Endothelial cell of umbilical vein (primary cell): ENCODE measurements around the gene TXNDC15. TPM values are rescaled to one million over a fixed set of nuclear protein-coding genes. Genes with fewer than 3 reads are reported as not detected.

Experiments used
- BruUV-seq: library from RNA; stranded (reverse); fragments of 400-500 nt; replicated peaks from 2 replicates; lab custom pipeline; 2021; lab: Mats Ljungman, UMichigan
- CTCF ChIA-PET: fragments of 300-600, 350-600 bp; sonication (Branson Sonifier 250); formaldehyde crosslinking; loops from one replicate; lab custom pipeline; 2021; ENCODE audit warnings: antibody characterized with exemption, inconsistent platforms; lab: Charles Lee
- POLR2A ChIA-PET: fragments of 300-600, 350-600 bp; sonication (Branson Sonifier 250); formaldehyde crosslinking; loops from one replicate; lab custom pipeline; 2021; ENCODE audit warnings: antibody characterized with exemption, inconsistent platforms; lab: Charles Lee
- DNase-seq: peaks from one replicate; pipeline ENCODE4 v3.0.0-alpha.2; 2011; ENCODE audit warnings: low read depth, low spot score
- FAIRE-seq: peaks from 2 replicates; lab custom pipeline; 2011; peaks lifted over from hg19 to GRCh38; lab: Jason Lieb, UNC
- H2AFZ ChIP-seq: 2 replicates; pipeline ENCODE4 v1.6.0; 2012; ENCODE audit warnings: low read depth, low read length, control low read depth, inconsistent platforms
- H3K27ac ChIP-seq: 2 replicates; pipeline ENCODE4 v1.5.1; 2011; ENCODE audit warnings: low read depth, mild to moderate bottlenecking, control low read depth, low read length, moderate library complexity; ENCODE audit not compliant: insufficient read depth
- H3K27me3 ChIP-seq, 2 experiments: 2 replicates each; pipeline versions ENCODE4 v1.6.0 to v1.6.1; 2011; ENCODE audit warnings: low read length in 2 of 2, mixed read lengths in 1 of 2; ENCODE audit not compliant: control insufficient read depth in 2 of 2, insufficient read depth in 2 of 2
- H3K36me3 ChIP-seq, 2 experiments: 2 replicates in 1 of 2; 3 replicates in 1 of 2; pipeline ENCODE4 v1.5.1; 2011; ENCODE audit warnings: low read length in 2 of 2, mild to moderate bottlenecking in 1 of 2, moderate library complexity in 1 of 2; ENCODE audit not compliant: control insufficient read depth in 2 of 2, insufficient read depth in 2 of 2; ENCODE audit errors: extremely low read depth in 1 of 2
- H3K4me1 ChIP-seq: 3 replicates; pipeline ENCODE4 v1.5.1; 2011; ENCODE audit warnings: mild to moderate bottlenecking, low read length; ENCODE audit not compliant: control insufficient read depth, insufficient read depth; ENCODE audit errors: extremely low read depth
- H3K4me2 ChIP-seq: 2 replicates; pipeline ENCODE4 v1.6.1; 2011; ENCODE audit warnings: low read length, control low read depth, mixed read lengths; ENCODE audit not compliant: insufficient read depth
- H3K4me3 ChIP-seq, 3 experiments: fragments of 200-600 bp in 1 of 3; sonication (generic), shearing (Covaris generic) in 1 of 3; replicated peaks in 1 of 3; 2 replicates each; pipeline ENCODE4 v1.5.1; 2011 to 2016; ENCODE audit warnings: control low read depth in 3 of 3, low read length in 3 of 3, mild to moderate bottlenecking in 2 of 3, inconsistent platforms in 1 of 3, low read depth in 1 of 3, moderate library complexity in 1 of 3; ENCODE audit not compliant: insufficient read depth in 1 of 3
- H3K79me2 ChIP-seq: 2 replicates; pipeline ENCODE4 v1.6.0; 2012; ENCODE audit warnings: low read length, inconsistent platforms; ENCODE audit not compliant: control insufficient read depth, insufficient read depth
- H3K9ac ChIP-seq: replicated peaks from 2 replicates; pipeline ENCODE3; 2011; ENCODE audit warnings: low read length, control low read depth; ENCODE audit not compliant: insufficient read depth; ENCODE audit errors: extremely low read depth
- H3K9me1 ChIP-seq: replicated peaks from 3 replicates; pipeline ENCODE4 v1.6.0; 2011; ENCODE audit warnings: mild to moderate bottlenecking, low read length; ENCODE audit not compliant: control insufficient read depth, insufficient read depth; ENCODE audit errors: extremely low read depth
- H3K9me3 ChIP-seq: replicated peaks from 2 replicates; pipeline ENCODE4 v1.5.1; 2012; ENCODE audit warnings: low read length, inconsistent platforms; ENCODE audit not compliant: control insufficient read depth, insufficient read depth
- H4K20me1 ChIP-seq: replicated peaks from 2 replicates; pipeline ENCODE3; 2011; ENCODE audit warnings: mild to moderate bottlenecking, low read length; ENCODE audit not compliant: control insufficient read depth, insufficient read depth; ENCODE audit errors: extremely low read depth
- EZH2 ChIP-seq: IDR thresholded peaks from 2 replicates; pipeline ENCODE4 v1.6.1; 2012; ENCODE audit warnings: borderline replicate concordance, low read depth, mild to moderate bottlenecking, moderate library complexity, low read length, inconsistent platforms; ENCODE audit not compliant: severe bottlenecking
- FOS ChIP-seq: IDR thresholded peaks from 2 replicates; pipeline ENCODE4 v1.6.1; 2011; ENCODE audit warnings: mild to moderate bottlenecking, low read length, moderate library complexity, borderline replicate concordance; ENCODE audit not compliant: insufficient read depth
- GATA2 ChIP-seq: IDR thresholded peaks from 2 replicates; pipeline ENCODE4 v1.7.0; 2011; ENCODE audit warnings: low read depth, mild to moderate bottlenecking, moderate library complexity, mixed read lengths, low read length; ENCODE audit not compliant: insufficient read length, insufficient read depth
- JUN ChIP-seq: IDR thresholded peaks from 2 replicates; pipeline ENCODE4 v1.6.1; 2011; ENCODE audit warnings: borderline replicate concordance, low read depth; ENCODE audit not compliant: insufficient read length, insufficient read depth
- MYC ChIP-seq: IDR thresholded peaks from one replicate; pipeline ENCODE4 v1.6.1; 2011; ENCODE audit warnings: mild to moderate bottlenecking, low read depth, low read length
- POLR2A ChIP-seq: IDR thresholded peaks from 2 replicates; pipeline ENCODE4 v1.6.1; 2012; ENCODE audit warnings: low read depth, mild to moderate bottlenecking, control low read depth, low read length
- POLR2AphosphoS5 ChIP-seq: IDR thresholded peaks from 2 replicates; pipeline ENCODE4 v1.6.1; 2012; ENCODE audit warnings: low read depth, mild to moderate bottlenecking, control low read depth, low read length, moderate library complexity; ENCODE audit not compliant: insufficient read depth
- dilution Hi-C: fragments of 300-500 bp; cut with MboI; formaldehyde crosslinking; loops from one replicate; pipeline ENCODE4 v1.15.0; 2019; ENCODE audit warnings: low sequenced_read_pairs; ENCODE audit not compliant: extremely low pct_ligation_motif_present
- intact Hi-C: fragments of 100-400 bp; cut with micrococcal nuclease; formaldehyde crosslinking; loops from one replicate; pipeline ENCODE4 v1.10.0; 2022
- polyA plus RNA-seq, 4 experiments: library from polyadenylated mRNA; depleted of rRNA in 3 of 4; stranded (reverse) in 3 of 4; unstranded in 1 of 4; fragments of >200 nt; gene quantifications; 2 replicates each; pipeline versions ENCODE4 v1.2.1 to v1.2.3, GENCODE V29; 2011 to 2012; ENCODE audit warnings: missing spikeins in 1 of 4
- total RNA-seq: library from RNA; stranded (reverse); gene quantifications from 2 replicates; pipeline ENCODE4 v1.2.3, GENCODE V29; 2021
- TF ChIP-seq, protein P1 (sequence below), 2 donors: IDR thresholded peaks; 1 replicate in 1 of 2; 2 replicates in 1 of 2; pipeline ENCODE4 v1.5.1; 2011; ENCODE audit warnings: low read length in 2 of 2, mild to moderate bottlenecking in 2 of 2, moderate library complexity in 2 of 2, control low read depth in 1 of 2, inconsistent platforms in 1 of 2, low read depth in 1 of 2; ENCODE audit not compliant: insufficient read depth in 1 of 2; ENCODE audit errors: extremely low read depth in 1 of 2
- TF ChIP-seq, protein P2 (sequence below): IDR thresholded peaks from 2 replicates; pipeline ENCODE4 v1.6.1; 2011; ENCODE audit not compliant: insufficient read depth, insufficient read length

Gene TXNDC15
- total and polyA plus RNA-seq, 2 donors (not counting 3 experiments of a cell fraction or from before 2014, with no cell fraction given) = 57.2 to 68.6 TPM

- no TSS peak for BruUV-seq
- ChIA-PET CTCF (interaction anchor here (1.3 to 2.1 kb wide), 4 partner anchors 16 to 80 kb away, joined by 4 to 9 read pairs (median 6); partner anchors contain the start of gene PCBD2), POLR2A (no interaction called here)
These were observed 49.0 kb upstream of the TXNDC15 start for GRCh38 chr5:134825212-134825611.

More at GRCh38 chr5:134825212-134825611, 49.0 kb upstream of the TXNDC15 start:
- Histone ChIP-seq H4K20me1 (no peaks in the 10 kb centered on the region), H3K9ac (no peak overlapping the region), H2AFZ (no peak overlapping the region), H3K4me1 (peaks cover 3% of the 10 kb centered on the region), H3K4me3 (no peak overlapping the region), H3K27me3 (no peaks in the 10 kb centered on the region), H3K79me2 (peaks cover 1% of the 10 kb centered on the region), H3K36me3 (peaks cover 4 to 14% of the 10 kb centered on the region in 2 experiments), H3K4me2 (no peak overlapping the region), H3K9me1 (no peaks in the 10 kb centered on the region), H3K27ac (no peak overlapping the region), H3K9me3 (no peaks in the 10 kb centered on the region)
- intact Hi-C loops (no loop called here), dilution Hi-C loops (no loop called here)
- DNase-seq (no peak), FAIRE-seq (no peak)
- no peak for TF ChIP-seq EZH2
- no peak for TF ChIP-seq JUN
- TF ChIP-seq MYC = no peak
- no peak for TF ChIP-seq GATA2
- TF ChIP-seq POLR2A = no peak
- TF ChIP-seq FOS = no peak
- TF ChIP-seq, protein P1, sequence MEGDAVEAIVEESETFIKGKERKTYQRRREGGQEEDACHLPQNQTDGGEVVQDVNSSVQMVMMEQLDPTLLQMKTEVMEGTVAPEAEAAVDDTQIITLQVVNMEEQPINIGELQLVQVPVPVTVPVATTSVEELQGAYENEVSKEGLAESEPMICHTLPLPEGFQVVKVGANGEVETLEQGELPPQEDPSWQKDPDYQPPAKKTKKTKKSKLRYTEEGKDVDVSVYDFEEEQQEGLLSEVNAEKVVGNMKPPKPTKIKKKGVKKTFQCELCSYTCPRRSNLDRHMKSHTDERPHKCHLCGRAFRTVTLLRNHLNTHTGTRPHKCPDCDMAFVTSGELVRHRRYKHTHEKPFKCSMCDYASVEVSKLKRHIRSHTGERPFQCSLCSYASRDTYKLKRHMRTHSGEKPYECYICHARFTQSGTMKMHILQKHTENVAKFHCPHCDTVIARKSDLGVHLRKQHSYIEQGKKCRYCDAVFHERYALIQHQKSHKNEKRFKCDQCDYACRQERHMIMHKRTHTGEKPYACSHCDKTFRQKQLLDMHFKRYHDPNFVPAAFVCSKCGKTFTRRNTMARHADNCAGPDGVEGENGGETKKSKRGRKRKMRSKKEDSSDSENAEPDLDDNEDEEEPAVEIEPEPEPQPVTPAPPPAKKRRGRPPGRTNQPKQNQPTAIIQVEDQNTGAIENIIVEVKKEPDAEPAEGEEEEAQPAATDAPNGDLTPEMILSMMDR (IDR thresholded peaks at IDR 0.05; ENCODE audit: extremely low read depth in 1 of 2, insufficient read depth in 1 of 2, low read depth in 1 of 2, low read length in 2 of 2) = no peak
- no peak for TF ChIP-seq POLR2AphosphoS5
- TF ChIP-seq, protein P2, sequence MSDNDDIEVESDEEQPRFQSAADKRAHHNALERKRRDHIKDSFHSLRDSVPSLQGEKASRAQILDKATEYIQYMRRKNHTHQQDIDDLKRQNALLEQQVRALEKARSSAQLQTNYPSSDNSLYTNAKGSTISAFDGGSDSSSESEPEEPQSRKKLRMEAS = no peak
